Measurements from ENCODE around the gene DCBLD1. TPM values are rescaled to one million over a fixed set of nuclear protein-coding genes. Genes with fewer than 3 reads are reported as not detected.

The DCBLD1 gene
- total and polyA plus RNA-seq, 2 of the 13 experiments (the other 11 are each of a cell fraction or from before 2014, with no cell fraction given) = 23.2 to 41.5 TPM

GRCh38 chr6:117483004-117483644 lies 650 bp downstream of the DCBLD1 start (continued):
- TF ChIP-seq JUN (CRISPR knock-in tag; IDR thresholded peaks at IDR 0.05) (no peak), ZNF513 (CRISPR knock-in tag; conservative IDR thresholded peaks at IDR 0.05) (no peak), HOXD1 (CRISPR knock-in tag; IDR thresholded peaks at IDR 0.05) (peak; percentile 76), MIER2 (CRISPR knock-in tag; IDR thresholded peaks at IDR 0.05) (no peak), ZNF746 (CRISPR knock-in tag; IDR thresholded peaks at IDR 0.05) (peak; percentile 73), FOSL2 (CRISPR knock-in tag; IDR thresholded peaks at IDR 0.05) (0 out of 2 replicates have a peak, but pooled peaks have one; percentile 27), SOX5 (CRISPR knock-in tag; IDR thresholded peaks at IDR 0.05; ENCODE audit: borderline replicate concordance) (no peak), ZNF761 (CRISPR knock-in tag; conservative IDR thresholded peaks at IDR 0.05) (peak; percentile 86; the same call in 1 of the 2 replicates), NFKBIZ (CRISPR knock-in tag; IDR thresholded peaks at IDR 0.05) (no peak), KLF6 (CRISPR knock-in tag; IDR thresholded peaks at IDR 0.05) (no peak), IRF1 (CRISPR knock-in tag; IDR thresholded peaks at IDR 0.05; ENCODE audit: low read depth) (no peak), SRF (IDR thresholded peaks at IDR 0.05; ENCODE audit: low read depth, low read length) (no peak), ZNF484 (CRISPR knock-in tag; IDR thresholded peaks at IDR 0.05; ENCODE audit: borderline replicate concordance, low read depth) (no peak), ZNF644 (CRISPR knock-in tag; IDR thresholded peaks at IDR 0.05; ENCODE audit: low read depth) (peak; percentile 15; the same call in 1 of the 2 replicates), TAF15 (IDR thresholded peaks at IDR 0.05; ENCODE audit: low read depth, low read length, poor library complexity, severe bottlenecking) (no peak), LCORL (IDR thresholded peaks at IDR 0.05) (no peak), LCORL (CRISPR knock-in tag; IDR thresholded peaks at IDR 0.05) (peak; percentile 81), ZFP82 (CRISPR knock-in tag; IDR thresholded peaks at IDR 0.05; ENCODE audit: borderline replicate concordance) (peak; percentile 76), NPAS2 (CRISPR knock-in tag; IDR thresholded peaks at IDR 0.05; ENCODE audit: borderline replicate concordance) (no peak), SP140L (CRISPR knock-in tag; IDR thresholded peaks at IDR 0.05; ENCODE audit: borderline replicate concordance) (no peak), ZNF225 (CRISPR knock-in tag; IDR thresholded peaks at IDR 0.05) (peak; percentile 86; the same call in 1 of the 2 replicates), SAFB2 (CRISPR knock-in tag; IDR thresholded peaks at IDR 0.05; ENCODE audit: borderline replicate concordance, low read depth) (no peak), ATAD3A (CRISPR knock-in tag; IDR thresholded peaks at IDR 0.05) (no peak)
- TF ChIP-seq, protein P1, sequence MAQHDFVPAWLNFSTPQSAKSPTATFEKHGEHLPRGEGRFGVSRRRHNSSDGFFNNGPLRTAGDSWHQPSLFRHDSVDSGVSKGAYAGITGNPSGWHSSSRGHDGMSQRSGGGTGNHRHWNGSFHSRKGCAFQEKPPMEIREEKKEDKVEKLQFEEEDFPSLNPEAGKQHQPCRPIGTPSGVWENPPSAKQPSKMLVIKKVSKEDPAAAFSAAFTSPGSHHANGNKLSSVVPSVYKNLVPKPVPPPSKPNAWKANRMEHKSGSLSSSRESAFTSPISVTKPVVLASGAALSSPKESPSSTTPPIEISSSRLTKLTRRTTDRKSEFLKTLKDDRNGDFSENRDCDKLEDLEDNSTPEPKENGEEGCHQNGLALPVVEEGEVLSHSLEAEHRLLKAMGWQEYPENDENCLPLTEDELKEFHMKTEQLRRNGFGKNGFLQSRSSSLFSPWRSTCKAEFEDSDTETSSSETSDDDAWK (CRISPR knock-in tag; IDR thresholded peaks at IDR 0.05) = no peak
- TF ChIP-seq, protein P2, sequence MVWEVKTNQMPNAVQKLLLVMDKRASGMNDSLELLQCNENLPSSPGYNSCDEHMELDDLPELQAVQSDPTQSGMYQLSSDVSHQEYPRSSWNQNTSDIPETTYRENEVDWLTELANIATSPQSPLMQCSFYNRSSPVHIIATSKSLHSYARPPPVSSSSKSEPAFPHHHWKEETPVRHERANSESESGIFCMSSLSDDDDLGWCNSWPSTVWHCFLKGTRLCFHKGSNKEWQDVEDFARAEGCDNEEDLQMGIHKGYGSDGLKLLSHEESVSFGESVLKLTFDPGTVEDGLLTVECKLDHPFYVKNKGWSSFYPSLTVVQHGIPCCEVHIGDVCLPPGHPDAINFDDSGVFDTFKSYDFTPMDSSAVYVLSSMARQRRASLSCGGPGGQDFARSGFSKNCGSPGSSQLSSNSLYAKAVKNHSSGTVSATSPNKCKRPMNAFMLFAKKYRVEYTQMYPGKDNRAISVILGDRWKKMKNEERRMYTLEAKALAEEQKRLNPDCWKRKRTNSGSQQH (CRISPR knock-in tag; IDR thresholded peaks at IDR 0.05; ENCODE audit: low read depth) = peak; percentile 63; the same call in 1 of the 2 replicates
